Activated T-cell treated with anti-CD3 and anti-CD28 coated beads, Interleukin-2, amount 50 U/mL, for 48 hours (primary cell): ENCODE measurements around the gene GLRX3.

Experiments used
- DNase-seq, 2 experiments: peaks; one replicate each; pipeline ENCODE4 v3.0.0-alpha.2; 2020

Gene GLRX3

DNA sequence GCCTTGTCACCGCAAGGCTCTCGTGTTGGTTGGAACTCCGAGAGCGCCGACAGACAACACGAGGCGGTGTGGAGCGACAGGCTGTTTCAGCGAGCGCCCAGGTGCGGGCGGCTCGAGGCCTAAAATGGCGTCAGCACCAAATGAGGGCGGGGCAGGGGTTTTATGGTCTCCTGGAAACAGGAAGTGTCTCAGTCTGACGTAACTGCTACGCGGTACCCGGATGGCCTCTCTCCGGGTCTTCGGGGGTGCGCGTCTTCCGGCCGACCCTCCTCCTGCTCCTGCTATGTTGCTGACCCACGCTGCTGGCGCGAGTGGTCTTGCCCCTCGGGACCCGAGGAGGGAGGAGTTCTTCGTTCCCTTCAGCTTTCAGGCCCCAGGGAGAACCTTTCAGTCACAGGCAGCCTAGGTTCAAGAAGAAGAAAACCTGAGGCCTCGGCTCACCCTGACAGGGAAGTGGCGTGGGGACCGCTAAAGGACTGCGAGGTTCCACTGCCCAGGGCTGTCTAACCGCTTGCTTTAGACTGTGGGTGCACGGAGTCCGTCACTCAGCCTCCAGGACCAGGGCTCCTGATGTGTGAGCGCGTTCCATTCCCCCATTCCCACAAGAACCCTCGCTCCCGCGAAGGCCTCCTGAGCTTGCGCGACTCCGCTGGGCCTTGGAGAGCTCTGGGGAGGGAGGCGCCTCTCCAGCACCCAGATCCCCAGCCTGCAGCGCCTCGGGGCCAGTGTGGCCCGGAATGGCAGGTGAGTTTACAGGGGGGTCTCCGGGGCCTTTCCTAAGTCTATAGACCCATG, 77.3 kb downstream of the GLRX3 start:
- no peak for DNase-seq

DNA sequence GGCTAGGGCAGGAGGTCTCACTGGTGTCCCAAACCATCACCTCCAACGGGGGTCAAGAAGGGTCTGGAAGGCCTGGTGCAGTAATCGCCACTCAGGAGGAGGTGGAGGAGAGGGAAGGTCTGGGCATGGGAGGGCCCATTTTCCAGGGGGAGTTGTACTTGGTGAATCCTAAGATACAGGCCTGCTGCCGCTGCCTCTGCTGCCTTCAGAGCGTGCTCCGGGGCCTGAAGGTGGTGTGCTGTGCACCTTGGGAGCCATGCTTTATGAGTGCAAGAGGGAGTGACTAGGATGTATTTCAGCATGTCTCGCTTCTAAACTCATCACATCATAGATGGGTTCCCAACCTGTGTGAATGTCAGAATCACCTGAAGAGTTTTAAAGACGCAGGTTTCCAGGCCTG, 78.2 kb downstream of the GLRX3 start:
- no peak for DNase-seq

GRCh38 chr10:130215151-130215930, 79.2 kb downstream of the GLRX3 start:
- DNase-seq, result no peak

DNA sequence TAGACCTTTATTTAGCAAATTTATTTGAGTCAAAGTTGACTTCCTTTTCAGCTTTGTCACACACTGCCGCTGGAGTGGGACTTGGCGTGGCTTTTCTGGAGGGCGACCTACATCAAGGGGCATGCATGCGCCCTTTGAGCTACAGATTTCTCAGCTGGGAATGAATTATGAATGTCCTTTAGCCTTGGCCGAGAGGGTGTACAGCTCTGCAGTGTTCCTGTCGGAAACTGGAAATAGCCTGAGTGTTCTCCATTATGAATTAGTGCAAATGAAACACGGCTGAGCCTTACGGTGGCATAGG, 79.7 kb downstream of the GLRX3 start:
- DNase-seq, result no peak

- no peak for DNase-seq
These were observed 82.0 kb downstream of the GLRX3 start for GRCh38 chr10:130218181-130218641.

DNA sequence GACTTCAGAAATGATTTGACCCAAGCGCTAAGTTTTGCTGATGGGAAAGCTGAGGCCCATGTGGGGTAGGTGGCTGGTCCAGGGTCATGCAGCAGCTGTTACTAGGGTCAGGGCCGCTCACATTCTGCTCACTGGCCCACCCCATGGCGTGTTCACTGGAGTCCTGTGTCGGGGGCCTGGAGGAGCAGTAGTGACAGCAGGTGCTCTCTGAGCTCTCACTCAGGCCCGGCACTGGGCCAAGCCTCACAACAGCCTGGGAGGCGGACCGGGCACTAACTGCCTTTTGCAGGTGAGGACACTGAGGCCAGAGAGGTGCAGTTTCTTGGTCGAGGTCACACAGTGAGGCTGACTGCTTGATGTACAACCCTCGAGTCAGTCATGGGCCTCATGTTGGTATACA, 82.7 kb downstream of the GLRX3 start:
- no peak for DNase-seq

GRCh38 chr10:130220251-130221185, 84.3 kb downstream of the GLRX3 start:
- DNase-seq, result no peak

DNA sequence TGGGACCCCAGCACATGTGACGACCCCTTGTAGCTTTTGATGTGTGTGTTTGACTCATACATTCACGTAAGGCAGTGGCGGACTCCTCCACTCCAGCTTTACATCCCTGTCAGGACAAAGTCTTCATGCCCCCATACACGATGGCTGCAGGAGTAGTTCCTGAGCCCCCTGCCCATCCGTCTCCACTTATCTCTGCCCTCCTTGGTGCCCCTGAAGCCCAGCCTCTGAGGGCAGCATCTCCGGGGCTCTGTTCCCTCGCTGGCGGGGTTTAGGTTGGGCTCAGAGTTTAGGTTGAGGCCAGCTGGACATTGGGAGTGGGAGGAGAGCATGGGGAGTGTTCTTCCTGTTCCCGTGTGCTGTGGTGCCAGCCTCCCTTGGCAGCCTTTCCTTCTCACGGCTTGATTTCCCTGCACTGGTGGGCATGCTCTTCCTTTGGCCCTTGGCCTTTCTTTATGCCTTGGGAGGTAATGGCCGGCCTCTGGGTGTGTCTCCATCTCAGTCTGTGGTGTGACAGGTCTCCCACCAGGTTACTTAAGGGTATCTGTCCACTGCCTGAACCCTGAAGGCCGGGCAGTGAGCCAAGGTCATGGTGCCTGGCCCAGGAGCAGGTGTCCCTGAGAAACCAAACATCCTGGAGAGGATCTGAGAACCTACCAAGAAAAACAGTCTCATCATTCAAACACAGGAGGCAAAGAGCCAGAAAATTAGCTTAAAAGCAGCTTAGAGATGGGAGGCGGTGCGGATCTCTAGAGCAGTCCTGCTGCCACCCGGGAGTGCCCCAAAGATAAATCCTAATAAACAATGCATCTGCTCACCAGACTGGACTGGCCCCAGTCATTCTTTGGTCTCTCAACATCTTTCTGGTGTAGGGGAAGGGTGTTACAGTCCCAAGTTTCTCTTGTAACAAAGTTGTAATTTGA, 85.5 kb downstream of the GLRX3 start:
- no peak for DNase-seq

GRCh38 chr10:130222381-130222780, 86.2 kb downstream of the GLRX3 start:
- no peak for DNase-seq

DNA sequence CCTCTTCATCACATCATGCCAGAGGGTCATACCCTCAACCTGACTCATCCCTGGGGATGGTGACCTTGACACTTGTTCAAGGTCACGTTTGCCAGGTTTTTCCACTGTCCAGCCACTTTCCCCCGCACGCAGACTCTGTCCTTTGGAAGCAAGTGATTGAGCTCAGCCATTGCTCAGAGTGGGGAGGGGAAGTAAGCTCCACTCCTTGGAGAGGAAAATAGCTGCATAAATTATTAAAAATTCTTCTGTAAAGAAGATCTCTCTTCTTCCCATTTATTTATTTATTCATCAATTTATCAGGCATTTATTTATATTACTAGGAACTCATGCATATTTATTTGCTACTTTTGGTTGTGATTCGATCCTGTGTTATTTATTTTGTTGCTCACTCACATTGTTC, 88.0 kb downstream of the GLRX3 start:
- no peak for DNase-seq

GRCh38 chr10:130226012-130226411, 89.8 kb downstream of the GLRX3 start:
- DNase-seq, result no peak

- no peak for DNase-seq
These were observed 91.7 kb downstream of the GLRX3 start for GRCh38 chr10:130227883-130228282.
